ENCODE measurements around the gene MFAP3. TPM values are rescaled to one million over a fixed set of nuclear protein-coding genes. Genes with fewer than 3 reads are reported as not detected.

The MFAP3 gene
- total and polyA plus RNA-seq, 10 of the 15 experiments (the other 5 are each of a cell fraction or from before 2014, with no cell fraction given), result 2.5 to 22.9 (median 13.4) TPM

DNA sequence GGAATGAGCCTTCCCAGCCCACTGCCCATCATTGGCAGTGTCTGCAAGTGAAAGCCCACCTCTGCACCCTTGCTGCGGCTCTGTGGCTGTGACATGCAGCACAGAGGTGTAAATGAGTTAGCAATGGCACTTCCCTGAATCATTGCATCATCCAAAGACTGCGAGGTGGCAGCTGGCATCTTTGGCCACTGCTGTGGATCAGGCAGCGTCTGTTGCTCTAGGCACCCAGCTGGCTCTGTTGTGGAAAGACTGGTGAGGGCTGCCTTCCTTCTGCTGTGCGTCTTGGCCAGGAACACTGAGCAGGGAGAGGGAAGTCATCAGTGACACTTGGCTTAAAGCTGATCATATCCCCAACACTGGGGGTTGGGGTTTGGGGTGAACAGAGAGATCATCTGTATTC is 64.5 kb downstream of the MFAP3 start (continued):
- TF ChIP-seq HDAC6 (IDR thresholded peaks at IDR 0.05; ENCODE audit: unreplicated experiment) (no peak), IRF5 (IDR thresholded peaks at IDR 0.05; ENCODE audit: borderline replicate concordance) (no peak), CREM (IDR thresholded peaks at IDR 0.05; ENCODE audit: low read depth) (no peak), ZSCAN29 (IDR thresholded peaks at IDR 0.05) (no peak), JUND (IDR thresholded peaks at IDR 0.05; ENCODE audit: low read depth, low read length) (no peak)
- TF ChIP-seq, protein P1, sequence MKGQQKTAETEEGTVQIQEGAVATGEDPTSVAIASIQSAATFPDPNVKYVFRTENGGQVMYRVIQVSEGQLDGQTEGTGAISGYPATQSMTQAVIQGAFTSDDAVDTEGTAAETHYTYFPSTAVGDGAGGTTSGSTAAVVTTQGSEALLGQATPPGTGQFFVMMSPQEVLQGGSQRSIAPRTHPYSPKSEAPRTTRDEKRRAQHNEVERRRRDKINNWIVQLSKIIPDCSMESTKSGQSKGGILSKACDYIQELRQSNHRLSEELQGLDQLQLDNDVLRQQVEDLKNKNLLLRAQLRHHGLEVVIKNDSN (IDR thresholded peaks at IDR 0.05; ENCODE audit: borderline replicate concordance, extremely low read length, insufficient read depth, low read depth, low read length), result no peak

Other genes starting within 250 kb of the MFAP3 start
- gene FAM114A2, start 57 bp upstream of the MFAP3 start, total RNA-seq (2014; rRNA removed), result 18.2 and 20.5 TPM in 2 replicates
- 29.6 and 30.7 TPM in 2 replicates for gene FAM114A2, start 57 bp upstream of the MFAP3 start, total RNA-seq (2014; rRNA removed; fragmentation: Illumina TruSeq; extraction: Trizol)
- 22.9 and 26.1 TPM in 2 replicates for gene FAM114A2, start 57 bp upstream of the MFAP3 start, total RNA-seq (2021)
- 22.9 and 33.7 TPM in 2 replicates for gene FAM114A2, start 57 bp upstream of the MFAP3 start, polyA plus RNA-seq (2011; rRNA removed)
- 31.2 and 32.8 TPM in 2 replicates for gene FAM114A2, start 57 bp upstream of the MFAP3 start, polyA plus RNA-seq (2014; fragmentation: Illumina TruSeq; extraction: Trizol)
- gene FAM114A2, start 57 bp upstream of the MFAP3 start, polyA plus RNA-seq (2014; fragmentation: Nextera tagmentation; extraction: Ambion mirVana), result 10 to 100 TPM; 16.8 to 17.4 TPM
- 19.1 and 20.9 TPM in 2 replicates for gene FAM114A2, start 57 bp upstream of the MFAP3 start, polyA plus RNA-seq (2014; rRNA removed)
- gene FAM114A2, start 57 bp upstream of the MFAP3 start, polyA plus RNA-seq (2016; fragmentation: Nextera tagmentation; extraction: Ambion mirVana), result 10 to 100 TPM; 25.6 to 26.6 TPM
- 18.1 and 18.6 TPM in 2 replicates for gene GALNT10, start 151.8 kb downstream of the MFAP3 start, total RNA-seq (2014; rRNA removed)
- gene GALNT10, start 151.8 kb downstream of the MFAP3 start, total RNA-seq (2014; rRNA removed; fragmentation: Illumina TruSeq; extraction: Trizol), result 15.3 and 15.5 TPM in 2 replicates
- gene GALNT10, start 151.8 kb downstream of the MFAP3 start, total RNA-seq (2021), result 26.0 and 27.9 TPM in 2 replicates
- gene GALNT10, start 151.8 kb downstream of the MFAP3 start, polyA plus RNA-seq (2011; rRNA removed), result 21.2 and 27.6 TPM in 2 replicates
- gene GALNT10, start 151.8 kb downstream of the MFAP3 start, polyA plus RNA-seq (2014; fragmentation: Illumina TruSeq; extraction: Trizol), result 24.9 and 35.4 TPM in 2 replicates
- 1 to 10 TPM; 4.5 to 4.8 TPM for gene GALNT10, start 151.8 kb downstream of the MFAP3 start, polyA plus RNA-seq (2014; fragmentation: Nextera tagmentation; extraction: Ambion mirVana)
- 14.9 and 15.7 TPM in 2 replicates for gene GALNT10, start 151.8 kb downstream of the MFAP3 start, polyA plus RNA-seq (2014; rRNA removed)
- 10 to 100 TPM in 1 of 2 experiments, 1 to 10 TPM in 1; 3.9 to 11.5 TPM for gene GALNT10, start 151.8 kb downstream of the MFAP3 start, polyA plus RNA-seq (2016; fragmentation: Nextera tagmentation; extraction: Ambion mirVana)

All from GM12878 (cell line).